ENCODE data around the gene PSMB4. TPM values are rescaled to one million over a fixed set of nuclear protein-coding genes. Genes with fewer than 3 reads are reported as not detected.
"Not testable (repeated sequence)": the region's sequence is repeated elsewhere in the genome, so short reads cannot be mapped to it uniquely, and the experiment has no call there.

Gene PSMB4
- polyA plus RNA-seq, 1 donor: 156 TPM

DNA sequence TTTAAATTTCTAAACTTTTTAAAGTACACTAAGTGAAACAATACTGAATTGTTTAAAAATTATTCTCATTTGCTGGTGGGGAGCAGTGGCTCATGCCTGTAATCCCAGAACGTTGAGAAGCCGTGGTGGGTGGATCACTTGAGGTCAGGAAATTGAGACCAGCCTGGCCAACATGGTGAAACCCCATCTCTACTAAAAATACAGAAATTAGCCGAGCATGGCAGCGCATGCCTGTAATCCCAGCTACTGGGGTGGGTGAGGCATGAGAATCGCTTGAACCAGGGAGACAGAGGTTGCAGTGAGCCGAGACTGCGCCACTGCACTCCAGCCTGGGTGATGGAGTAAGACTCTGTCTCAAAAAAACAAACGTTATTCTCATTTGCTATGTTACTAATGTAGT is 38.0 kb downstream of the PSMB4 start:
- not testable (repeated sequence) for DNase-seq (ENCODE audit: low read depth)

DNA sequence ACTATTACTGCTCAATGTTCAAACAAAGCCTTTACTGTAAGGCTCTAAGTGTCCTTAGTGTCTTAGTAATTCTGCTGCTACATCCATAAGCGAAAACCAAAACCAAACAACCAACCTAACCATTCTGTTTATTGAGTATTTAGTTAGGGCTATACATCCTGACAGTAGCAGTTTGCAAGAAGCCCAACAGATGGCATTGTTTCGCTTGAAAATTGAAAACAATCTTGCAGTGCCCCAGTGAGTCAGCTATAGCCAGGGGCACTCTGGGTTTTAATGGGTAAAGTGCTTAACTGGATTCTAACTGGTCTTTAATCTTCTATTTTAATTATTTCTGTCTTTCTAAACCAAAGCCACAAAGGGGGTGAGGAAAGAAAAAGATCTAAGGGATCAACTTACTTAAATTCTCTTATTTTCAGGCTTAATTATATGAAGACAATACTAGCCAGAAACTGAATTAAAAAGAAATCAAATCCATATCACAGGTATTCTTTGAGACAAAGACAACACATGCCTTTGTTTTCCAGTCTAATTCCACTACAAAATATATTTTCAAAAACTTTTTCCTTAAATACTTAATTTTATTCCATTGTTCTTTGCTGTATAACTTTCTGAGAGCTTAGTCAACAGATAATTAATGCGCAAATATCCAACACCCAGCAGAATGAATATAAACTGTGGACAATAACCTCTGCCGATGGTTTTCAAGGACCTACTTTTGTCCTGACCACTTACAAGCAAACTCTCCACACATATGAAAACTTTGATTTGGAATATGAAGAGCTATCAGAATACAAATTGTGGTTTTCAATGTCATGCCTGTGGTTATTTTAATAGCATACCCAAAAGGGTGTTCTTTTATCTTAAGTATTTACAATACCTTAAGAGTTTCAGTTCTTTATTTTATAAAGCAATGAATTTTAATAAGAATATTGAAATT is 44.7 kb downstream of the PSMB4 start:
- DNase-seq (ENCODE audit: low read depth): no peak

DNA sequence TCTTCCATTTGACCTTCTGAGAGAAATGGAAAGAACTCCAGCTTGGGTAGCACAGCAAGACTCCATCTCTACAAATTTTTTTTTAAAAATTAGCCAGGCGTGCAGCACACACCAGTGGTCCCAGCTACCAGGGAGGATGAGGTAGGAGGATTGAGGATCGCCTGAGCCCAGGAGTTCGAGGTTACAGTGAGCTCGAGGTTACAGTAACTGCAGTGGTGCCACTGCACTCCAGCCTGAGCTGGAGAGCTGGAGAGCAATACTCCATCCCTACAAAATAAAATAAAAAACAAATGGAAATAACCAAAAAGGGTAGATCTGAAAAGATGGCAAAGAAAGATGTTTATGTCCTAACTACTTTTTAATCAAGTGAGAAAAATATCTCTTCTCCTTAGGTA is 45.4 kb downstream of the PSMB4 start:
- no peak for DNase-seq (ENCODE audit: low read depth)

DNA sequence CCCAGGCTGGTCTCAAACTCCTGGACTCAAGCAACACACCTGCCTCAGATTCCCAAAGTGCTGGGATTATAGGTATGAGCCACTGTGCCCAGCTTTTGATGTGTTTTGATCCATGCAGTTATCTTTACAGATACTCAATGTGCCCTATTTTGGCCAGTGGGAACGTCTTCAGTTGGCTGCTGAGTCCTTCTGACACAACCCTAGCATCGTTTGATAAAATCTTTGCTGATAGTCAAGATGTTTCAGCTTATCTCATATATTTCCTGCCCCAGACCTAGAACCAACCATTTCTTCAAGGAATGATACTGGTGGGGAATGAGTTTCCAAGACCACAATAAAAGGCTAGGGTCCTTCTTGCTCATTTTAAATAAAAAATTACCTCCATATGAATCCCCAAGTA is 48.3 kb downstream of the PSMB4 start:
- DNase-seq (ENCODE audit: low read depth): no peak

Other genes with a start within 250 kb of the PSMB4 start
- 1.7 TPM for gene TNFAIP8L2, start 242.9 kb upstream of the PSMB4 start, polyA plus RNA-seq (ENCODE audit: insufficient read length)
- 12.2 TPM for gene LYSMD1, start 233.7 kb upstream of the PSMB4 start, polyA plus RNA-seq (ENCODE audit: insufficient read length)
- 40.0 TPM for gene SCNM1, start 233.4 kb upstream of the PSMB4 start, polyA plus RNA-seq (ENCODE audit: insufficient read length)
- 43.2 TPM for gene TMOD4, start 223.6 kb upstream of the PSMB4 start, polyA plus RNA-seq (ENCODE audit: insufficient read length)
- gene VPS72, start 209.4 kb upstream of the PSMB4 start, polyA plus RNA-seq (ENCODE audit: insufficient read length): 46.7 TPM
- 36.6 TPM for gene PIP5K1A, start 201.0 kb upstream of the PSMB4 start, polyA plus RNA-seq (ENCODE audit: insufficient read length)
- 116 TPM for gene PSMD4, start 144.8 kb upstream of the PSMB4 start, polyA plus RNA-seq (ENCODE audit: insufficient read length)
- 11.9 TPM for gene ZNF687, start 117.3 kb upstream of the PSMB4 start, polyA plus RNA-seq (ENCODE audit: insufficient read length)
- gene PI4KB, start 72.2 kb upstream of the PSMB4 start, polyA plus RNA-seq (ENCODE audit: insufficient read length): 54.9 TPM
- 23.0 TPM for gene RFX5, start 52.3 kb upstream of the PSMB4 start, polyA plus RNA-seq (ENCODE audit: insufficient read length)
- gene SELENBP1, start 26.9 kb upstream of the PSMB4 start, polyA plus RNA-seq (ENCODE audit: insufficient read length): 30.4 TPM
- 62.7 TPM for gene POGZ, start 59.9 kb downstream of the PSMB4 start, polyA plus RNA-seq (ENCODE audit: insufficient read length)
- 0.52 TPM for gene CGN, start 111.8 kb downstream of the PSMB4 start, polyA plus RNA-seq (ENCODE audit: insufficient read length)
- gene TUFT1, start 140.7 kb downstream of the PSMB4 start, polyA plus RNA-seq (ENCODE audit: insufficient read length): 9.5 TPM
- gene SNX27, start 212.5 kb downstream of the PSMB4 start, polyA plus RNA-seq (ENCODE audit: insufficient read length): 18.9 TPM